Uterus (tissue), 4 donors: Measurements from ENCODE around the gene MTF1. TPM values are rescaled to one million over a fixed set of nuclear protein-coding genes. Genes with fewer than 3 reads are reported as not detected.

Experiments used
- DNase-seq, 2 donors: peaks; one replicate each; pipeline ENCODE4 v3.0.0-alpha.2; 2019 to 2020
- H3K27ac ChIP-seq, 2 donors: fragments of 200-600 bp; sonication (generic); 1 replicate in 1 of 2; 2 replicates in 1 of 2; pipeline ENCODE4 v1.5.1; 2016 to 2018
- H3K27me3 ChIP-seq, 2 donors: fragments of 200-600 bp; sonication (generic); one replicate each; pipeline ENCODE4 v1.5.1; 2018 to 2019; ENCODE audit warnings: control low read depth in 1 of 2
- H3K36me3 ChIP-seq, 2 donors: fragments of 200-600 bp; sonication (generic); one replicate each; pipeline ENCODE4 v1.5.1; 2019; ENCODE audit warnings: control low read depth in 1 of 2
- H3K4me1 ChIP-seq, 2 donors: fragments of 200-600 bp; sonication (generic); one replicate each; pipeline ENCODE4 v1.5.1; 2018 to 2019; ENCODE audit warnings: control low read depth in 1 of 2
- H3K4me3 ChIP-seq, 2 donors: fragments of 200-600 bp; sonication (generic); 1 replicate in 1 of 2; 2 replicates in 1 of 2; pipeline ENCODE4 v1.5.1; 2018 to 2019; ENCODE audit warnings: mild to moderate bottlenecking in 1 of 2
- H3K9me3 ChIP-seq, 2 donors: fragments of 200-600 bp; sonication (generic); one replicate each; pipeline ENCODE4 v1.5.1; 2019; ENCODE audit warnings: control low read depth in 1 of 2
- POLR2A ChIP-seq, 2 donors: fragments of 450-650 bp; IDR thresholded peaks; one replicate each; pipeline ENCODE4 v1.6.1; 2016; ENCODE audit warnings: antibody characterized with exemption in 2 of 2, mild to moderate bottlenecking in 1 of 2, moderate library complexity in 1 of 2
- intact Hi-C: fragments of 100-400 bp; cut with DNase I; formaldehyde crosslinking; loops from one replicate; pipeline ENCODE4 v1.15.1; 2023; ENCODE audit warnings: low total_unique reads
- total RNA-seq, 4 donors: library from RNA; depleted of rRNA in 3 of 4; stranded (reverse); fragments of >200 nt in 3 of 4; gene quantifications; one replicate each; pipeline versions ENCODE4 v1.1.0 to v1.2.4, GENCODE V29; 2014 to 2023
- TF ChIP-seq, protein P1 (sequence below), 4 experiments: fragments of 200-600 bp in 2 of 4; fragments of 450-650 bp in 2 of 4; sonication (generic) in 2 of 4; IDR thresholded peaks; one replicate each; pipeline ENCODE4 v1.5.1; 2016 to 2019; ENCODE audit warnings: antibody characterized with exemption in 4 of 4, mild to moderate bottlenecking in 2 of 4, moderate library complexity in 1 of 4
- donor health status: DM: yes; HTN: yes; CAD: no.

MTF1 gene
- total RNA-seq, 4 donors from 2014 or later: 1.5 to 20.5 (median 4.8) TPM

- Histone ChIP-seq H3K27ac (no peak overlapping the region), H3K27me3 (no peaks in the 10 kb centered on the region), H3K4me3 (no peak overlapping the region), H3K4me1 (no peaks in the 10 kb centered on the region), H3K36me3 (no peaks in the 10 kb centered on the region), H3K9me3 (no peaks in the 10 kb centered on the region)
- intact Hi-C loops: no loop called here
- TF ChIP-seq POLR2A (IDR thresholded peaks at IDR 0.05): no peak
- TF ChIP-seq, protein P1, sequence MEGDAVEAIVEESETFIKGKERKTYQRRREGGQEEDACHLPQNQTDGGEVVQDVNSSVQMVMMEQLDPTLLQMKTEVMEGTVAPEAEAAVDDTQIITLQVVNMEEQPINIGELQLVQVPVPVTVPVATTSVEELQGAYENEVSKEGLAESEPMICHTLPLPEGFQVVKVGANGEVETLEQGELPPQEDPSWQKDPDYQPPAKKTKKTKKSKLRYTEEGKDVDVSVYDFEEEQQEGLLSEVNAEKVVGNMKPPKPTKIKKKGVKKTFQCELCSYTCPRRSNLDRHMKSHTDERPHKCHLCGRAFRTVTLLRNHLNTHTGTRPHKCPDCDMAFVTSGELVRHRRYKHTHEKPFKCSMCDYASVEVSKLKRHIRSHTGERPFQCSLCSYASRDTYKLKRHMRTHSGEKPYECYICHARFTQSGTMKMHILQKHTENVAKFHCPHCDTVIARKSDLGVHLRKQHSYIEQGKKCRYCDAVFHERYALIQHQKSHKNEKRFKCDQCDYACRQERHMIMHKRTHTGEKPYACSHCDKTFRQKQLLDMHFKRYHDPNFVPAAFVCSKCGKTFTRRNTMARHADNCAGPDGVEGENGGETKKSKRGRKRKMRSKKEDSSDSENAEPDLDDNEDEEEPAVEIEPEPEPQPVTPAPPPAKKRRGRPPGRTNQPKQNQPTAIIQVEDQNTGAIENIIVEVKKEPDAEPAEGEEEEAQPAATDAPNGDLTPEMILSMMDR (IDR thresholded peaks at IDR 0.05): no peak
- DNase-seq: no peak
Measured at GRCh38 chr1:37824001-37824400, 35.4 kb downstream of the MTF1 start.

- Histone ChIP-seq H3K4me3 (no peak overlapping the region), H3K27me3 (no peaks in the 10 kb centered on the region), H3K27ac (no peak overlapping the region), H3K9me3 (no peaks in the 10 kb centered on the region), H3K4me1 (no peaks in the 10 kb centered on the region), H3K36me3 (no peaks in the 10 kb centered on the region)
- DNase-seq: no peak
- intact Hi-C loops: no loop called here
- TF ChIP-seq, protein P1 (IDR thresholded peaks at IDR 0.05): no peak
- TF ChIP-seq POLR2A (IDR thresholded peaks at IDR 0.05): no peak
Measured at GRCh38 chr1:37822906-37823815, 36.2 kb downstream of the MTF1 start.

DNA sequence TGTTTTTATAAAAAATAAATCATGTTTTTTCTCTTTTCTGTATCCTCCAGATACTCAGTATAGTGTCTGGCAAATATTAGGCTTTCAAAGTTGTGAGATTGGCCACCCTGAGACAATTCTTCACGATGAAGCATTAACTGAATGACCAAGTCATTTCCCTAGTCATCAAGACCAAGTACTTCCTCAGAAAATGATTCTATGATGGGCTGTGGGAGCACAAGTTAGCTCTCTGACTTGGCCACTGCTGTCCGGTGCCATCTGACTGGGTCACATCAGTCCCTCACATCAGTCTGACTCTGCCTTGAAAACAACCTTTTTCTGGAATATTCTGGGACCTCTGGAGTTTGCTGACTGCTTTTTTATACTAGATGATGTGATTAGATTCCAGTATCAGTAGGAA is 37.9 kb downstream of the MTF1 start:
- Histone ChIP-seq H3K27me3 (no peaks in the 10 kb centered on the region), H3K27ac (no peak overlapping the region), H3K9me3 (no peaks in the 10 kb centered on the region), H3K4me3 (no peak overlapping the region), H3K36me3 (no peaks in the 10 kb centered on the region), H3K4me1 (no peaks in the 10 kb centered on the region)
- TF ChIP-seq, protein P1 (IDR thresholded peaks at IDR 0.05): no peak
- no peak for TF ChIP-seq POLR2A (IDR thresholded peaks at IDR 0.05)
- no peak for DNase-seq
- intact Hi-C loops: no loop called here

DNA sequence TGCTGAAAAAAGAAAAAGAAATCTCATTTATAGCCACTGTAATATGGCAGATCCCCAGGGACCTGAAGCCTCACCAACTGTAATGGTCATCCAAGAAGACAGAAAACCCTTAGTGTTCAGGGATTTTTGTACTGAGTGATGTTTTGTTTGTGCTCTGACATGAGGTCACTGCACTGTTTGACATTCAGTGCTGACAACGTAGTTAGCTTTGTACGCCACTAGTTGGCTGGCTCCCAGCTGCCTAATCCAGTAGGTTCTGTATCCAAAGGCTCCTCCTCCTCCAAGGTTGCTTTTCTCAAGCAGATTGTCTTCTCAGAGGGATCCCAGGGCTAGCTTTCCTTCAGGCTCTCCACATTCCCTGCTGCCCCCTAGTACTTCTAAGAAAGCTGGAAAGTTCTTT is 41.9 kb downstream of the MTF1 start:
- no peak overlapping the region for H3K27ac ChIP-seq
- DNase-seq: no peak
- no peaks in the 10 kb centered on the region for H3K36me3 ChIP-seq
- no peaks in the 10 kb centered on the region for H3K4me1 ChIP-seq
- H3K4me3 ChIP-seq: no peak overlapping the region
- H3K9me3 ChIP-seq: no peaks in the 10 kb centered on the region
- TF ChIP-seq POLR2A (IDR thresholded peaks at IDR 0.05): no peak
- TF ChIP-seq, protein P1 (IDR thresholded peaks at IDR 0.05): no peak
- intact Hi-C loops: no loop called here
- no peaks in the 10 kb centered on the region for H3K27me3 ChIP-seq

DNA sequence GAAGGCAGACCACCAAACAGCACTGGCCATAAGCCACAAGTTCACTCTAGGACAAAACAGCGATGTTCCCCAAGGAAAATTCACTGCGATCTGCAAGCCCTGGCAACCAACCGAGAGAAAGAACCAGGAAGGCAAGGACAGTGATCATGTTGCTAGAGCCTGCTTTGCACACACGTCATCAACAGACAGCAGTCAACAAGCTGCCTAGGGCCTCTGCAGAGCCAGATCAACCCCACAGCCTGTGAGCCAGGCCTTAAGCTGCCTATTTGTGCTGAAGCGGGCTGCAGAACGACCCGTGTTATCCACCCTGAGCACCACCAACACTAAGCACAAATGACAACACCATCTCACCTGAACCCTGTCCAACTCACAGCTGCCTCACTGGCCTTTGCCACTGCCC is 45.1 kb downstream of the MTF1 start:
- no peaks in the 10 kb centered on the region for H3K9me3 ChIP-seq
- intact Hi-C loops: no loop called here
- TF ChIP-seq, protein P1 (IDR thresholded peaks at IDR 0.05): no peak
- no peak for TF ChIP-seq POLR2A (IDR thresholded peaks at IDR 0.05)
- DNase-seq: no peak
- H3K27me3 ChIP-seq: no peaks in the 10 kb centered on the region
- H3K4me1 ChIP-seq: no peaks in the 10 kb centered on the region
- H3K36me3 ChIP-seq: no peaks in the 10 kb centered on the region
- no peak overlapping the region for H3K27ac ChIP-seq
- no peak overlapping the region for H3K4me3 ChIP-seq
